COLO668 (cell line): ENCODE data around the gene SLC6A13.
"Not testable (repeated sequence)": the region's sequence is repeated elsewhere in the genome, so short reads cannot be mapped to it uniquely, and the experiment has no call there.

Experiments used
- DNase-seq: peaks from one replicate; lab custom pipeline; 2025; ENCODE audit not compliant: unreplicated experiment; lab: John Stamatoyannopoulos, UW

The SLC6A13 gene

DNA sequence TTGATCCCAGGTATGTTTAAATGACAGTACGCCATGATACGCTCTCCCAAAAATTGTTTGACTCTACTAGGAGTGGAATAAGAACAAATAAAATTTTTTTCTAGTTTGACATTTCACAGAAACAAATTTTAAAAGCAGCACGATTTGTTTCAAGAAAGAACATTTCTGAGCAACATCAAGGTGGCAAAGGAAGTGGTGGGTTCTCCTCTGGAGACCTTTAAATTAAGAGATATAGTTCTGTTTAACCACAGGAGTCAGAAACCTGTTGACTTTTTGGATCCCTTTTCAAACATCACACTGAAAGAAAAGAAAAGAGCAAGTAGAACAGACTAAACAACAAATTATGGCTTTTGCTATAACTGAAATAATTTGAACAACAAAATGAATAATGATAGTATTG is 2.5 kb upstream of the SLC6A13 start:
- no peak for DNase-seq

DNA sequence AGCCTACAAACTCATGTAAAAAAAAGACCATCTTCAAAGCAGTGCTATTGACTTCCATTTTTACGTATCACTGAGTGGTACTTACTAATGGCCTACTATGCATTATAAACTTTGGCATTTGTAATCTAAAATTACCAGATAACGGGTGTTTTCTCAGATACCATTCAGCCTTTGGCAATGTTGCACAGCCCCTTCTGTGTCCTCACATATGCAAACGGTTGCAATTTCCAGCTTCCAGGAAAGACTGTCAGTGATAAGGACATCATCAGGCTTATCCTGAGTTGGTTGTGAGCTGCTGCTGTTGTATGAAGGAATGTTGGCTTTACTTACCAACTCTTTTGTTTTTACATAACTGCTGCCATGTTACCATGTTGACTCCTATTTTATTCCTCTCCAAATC is 1.6 kb upstream of the SLC6A13 start:
- DNase-seq: no peak

- DNase-seq: no peak
These were observed 938 bp upstream of the SLC6A13 start for GRCh38 chr12:263574-263973.

DNA sequence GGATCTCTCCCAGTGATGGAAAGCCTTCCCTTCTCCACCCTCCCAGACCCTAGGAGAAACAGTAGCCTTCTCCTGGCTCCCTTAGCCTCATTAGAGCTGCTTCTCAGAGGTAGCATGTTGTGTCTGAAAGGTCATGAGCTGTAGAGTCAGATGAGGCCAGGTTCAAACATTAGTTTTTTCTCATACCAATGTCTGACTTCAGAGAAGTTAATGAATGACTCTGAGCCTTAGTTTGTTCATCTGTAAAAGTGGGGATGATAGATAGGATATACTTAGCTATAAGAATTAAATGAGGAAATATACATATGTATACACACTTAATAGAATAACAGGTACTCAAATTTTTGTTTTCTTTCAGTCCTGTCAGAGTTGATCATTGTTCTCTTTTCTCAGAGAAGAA is 523 bp downstream of the SLC6A13 start:
- DNase-seq: no peak

DNA sequence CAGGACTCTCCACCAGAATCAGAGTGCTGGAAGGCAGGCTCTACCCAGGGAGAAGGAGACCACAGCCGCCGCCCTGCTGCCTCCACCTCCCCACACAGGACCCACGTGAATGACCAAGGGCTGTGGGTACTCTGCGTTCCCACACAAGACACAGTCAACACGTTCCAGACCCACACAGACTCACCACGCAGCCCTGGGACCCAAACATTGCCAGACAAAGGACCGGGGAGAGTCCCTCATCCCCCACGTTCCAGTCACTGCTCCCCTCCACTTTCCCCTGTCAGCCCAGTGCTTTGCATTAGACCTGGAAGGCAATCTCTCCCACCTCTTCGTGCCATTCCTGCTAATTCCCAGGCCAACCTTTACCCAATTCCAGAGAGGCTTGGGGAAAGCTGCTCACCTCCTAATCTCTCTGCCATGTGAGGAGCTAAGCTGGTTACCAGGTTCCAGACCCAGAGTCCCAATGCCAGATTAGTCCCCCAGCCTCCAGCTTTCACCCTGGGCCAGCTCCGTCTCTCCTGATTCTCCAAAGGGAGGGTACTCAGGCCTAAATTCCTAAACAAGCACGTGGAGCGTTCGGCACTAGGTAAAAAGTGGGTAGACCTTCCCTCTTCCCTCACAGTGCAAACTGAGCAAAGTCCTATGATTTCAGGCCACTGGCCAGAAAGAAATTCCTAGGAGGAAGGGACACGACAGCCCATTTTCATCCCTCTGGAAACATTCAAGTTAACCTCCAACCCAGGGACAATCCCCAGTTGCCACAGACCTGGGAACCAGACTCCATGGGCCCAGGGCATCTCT is 4.9 kb downstream of the SLC6A13 start:
- DNase-seq: no peak

DNA sequence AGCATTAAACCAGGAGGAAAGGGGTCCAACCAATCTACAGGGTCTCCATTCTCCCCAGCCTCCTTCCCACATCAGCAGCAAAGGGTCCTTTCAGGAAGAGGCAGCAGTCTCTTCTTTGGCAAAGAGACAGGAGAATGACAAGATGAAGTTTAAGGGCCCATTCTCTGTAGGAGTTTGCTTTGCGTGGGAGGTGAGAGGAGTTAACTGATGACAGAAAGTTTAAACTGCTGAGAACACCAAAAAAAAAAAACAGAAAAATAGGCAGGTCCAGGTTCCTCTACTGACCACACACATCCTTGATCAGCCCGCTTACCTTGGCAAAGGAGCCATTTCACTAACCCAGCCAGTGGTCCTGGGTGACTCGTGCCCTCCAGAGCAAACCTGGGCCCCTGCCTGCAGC is 5.7 kb downstream of the SLC6A13 start:
- DNase-seq: no peak

GRCh38 chr12:256225-256624 is 6.4 kb downstream of the SLC6A13 start:
- DNase-seq: no peak

DNA sequence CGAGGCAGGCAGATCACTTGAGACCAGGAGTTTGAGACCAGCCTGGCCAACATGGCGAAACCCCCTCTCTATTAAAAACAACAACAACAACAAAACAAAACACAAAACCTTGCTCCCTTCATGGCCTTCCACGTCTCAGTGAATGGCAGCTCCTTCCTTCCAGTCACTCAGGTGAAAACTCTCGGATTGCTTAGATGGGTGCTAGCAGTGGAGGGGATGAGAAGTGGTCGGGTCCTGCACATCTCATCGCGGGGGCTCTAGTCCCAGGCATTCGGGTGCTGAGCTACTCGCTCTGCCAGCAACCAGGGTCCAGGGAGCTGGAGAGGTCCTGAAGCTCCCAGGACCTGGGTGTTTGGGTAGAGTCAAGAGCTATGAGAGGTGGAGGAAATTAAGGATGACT is 7.7 kb downstream of the SLC6A13 start:
- DNase-seq: no peak

- no peak for DNase-seq
These were observed 8.6 kb downstream of the SLC6A13 start for GRCh38 chr12:254039-254438.

DNA sequence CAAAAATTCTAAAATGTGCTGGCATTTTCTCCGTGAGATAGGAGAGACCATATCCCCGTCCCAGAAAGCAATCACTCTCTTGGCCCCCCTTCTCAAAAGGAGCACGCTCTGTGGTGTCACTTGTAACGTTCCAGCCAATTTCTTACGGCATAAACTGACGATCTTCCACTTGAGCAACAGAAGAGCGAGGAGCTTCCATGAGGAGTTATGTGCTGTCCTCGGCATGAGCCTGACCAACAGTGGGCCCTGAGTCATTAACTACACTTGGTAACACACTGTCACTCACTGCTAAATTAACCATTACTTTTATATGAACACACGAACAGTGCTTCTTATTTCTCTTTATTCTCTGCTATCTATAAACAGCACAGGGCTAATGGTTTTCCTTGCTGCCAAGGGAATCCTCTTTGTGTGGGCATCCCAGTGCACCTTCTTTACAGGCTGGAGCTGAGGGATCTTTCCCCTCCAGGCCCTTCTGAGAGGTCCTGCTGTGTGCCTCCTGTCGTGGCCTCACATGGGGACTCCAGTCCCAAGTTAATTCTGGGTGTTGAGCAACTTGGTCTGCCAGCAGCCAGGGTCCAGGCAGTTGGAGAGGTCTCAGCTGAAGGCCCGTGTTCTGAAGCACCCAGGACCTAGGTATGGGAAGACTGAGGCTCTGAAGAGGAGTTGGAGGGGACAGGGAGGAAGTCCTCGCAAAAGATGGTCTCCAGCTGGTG is 9.4 kb downstream of the SLC6A13 start:
- DNase-seq: no peak

DNA sequence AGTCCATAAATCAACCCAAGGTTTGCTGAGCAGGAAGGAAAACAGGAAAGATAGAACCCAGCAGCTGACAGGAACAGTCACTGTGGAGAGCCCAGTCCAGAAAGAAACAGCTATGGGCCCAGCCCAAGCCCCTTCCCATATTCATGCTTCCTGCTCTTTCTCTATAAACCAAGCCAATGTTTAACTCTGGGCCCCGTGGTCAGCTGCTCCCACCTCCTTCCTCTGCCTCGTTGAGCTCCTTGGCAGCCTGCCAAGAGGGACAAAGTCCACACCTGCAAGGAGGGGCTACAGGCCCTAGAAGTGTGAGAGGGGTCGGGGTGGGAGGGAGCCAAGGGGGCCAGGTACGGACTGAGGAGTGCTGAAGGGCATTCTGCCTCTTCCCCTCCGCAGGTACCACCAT is 10.0 kb downstream of the SLC6A13 start:
- DNase-seq: peak; percentile 13

- no peak for DNase-seq
These were observed 15.4 kb downstream of the SLC6A13 start for GRCh38 chr12:247271-247670.

DNA sequence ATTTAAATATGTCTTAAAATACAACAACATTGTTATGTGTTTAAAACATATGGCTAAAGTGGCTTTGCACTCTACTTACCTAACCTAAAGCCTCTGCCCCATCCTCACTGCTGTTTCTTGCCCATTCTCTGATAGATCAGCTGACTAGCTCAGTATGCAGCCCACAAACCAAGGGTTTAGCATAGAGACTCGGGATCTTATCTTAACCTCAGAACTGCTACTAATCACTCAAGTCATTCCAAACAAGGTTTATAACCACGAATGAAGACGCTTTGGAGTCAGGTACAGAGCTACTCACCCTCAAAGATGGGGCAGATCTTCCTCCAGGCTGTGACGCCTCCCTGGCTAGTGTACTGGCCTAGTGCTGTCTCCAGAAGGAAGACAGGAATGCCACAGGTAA is 19.3 kb downstream of the SLC6A13 start:
- DNase-seq: no peak

DNA sequence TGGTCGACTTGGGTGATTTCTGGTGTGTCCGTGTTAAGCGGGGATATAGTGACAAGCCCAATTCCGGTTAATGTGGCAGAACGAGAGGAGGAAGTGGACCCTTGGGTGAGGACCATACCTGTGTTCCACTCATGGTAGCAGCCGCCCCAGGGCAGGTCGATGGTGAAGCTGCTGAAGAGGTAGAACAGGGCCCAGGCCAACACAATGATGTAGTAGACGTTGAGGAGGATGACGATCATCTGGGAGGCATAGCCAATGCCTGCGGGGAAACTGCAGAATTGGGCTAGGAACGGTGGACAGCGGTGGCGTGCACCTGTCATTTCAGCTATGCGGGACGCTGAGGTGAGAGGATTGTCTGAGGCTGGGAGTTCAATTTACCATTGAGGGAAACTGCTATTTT is 20.1 kb downstream of the SLC6A13 start:
- DNase-seq: no peak

GRCh38 chr12:241266-241665 is 21.4 kb downstream of the SLC6A13 start:
- DNase-seq: no peak

GRCh38 chr12:240566-240965 is 22.1 kb downstream of the SLC6A13 start:
- no peak for DNase-seq

GRCh38 chr12:238736-239398 is 23.8 kb downstream of the SLC6A13 start:
- no peak for DNase-seq

- no peak for DNase-seq
These were observed 24.5 kb downstream of the SLC6A13 start for GRCh38 chr12:238116-238515.

GRCh38 chr12:237026-237815 is 25.4 kb downstream of the SLC6A13 start:
- DNase-seq: no peak

DNA sequence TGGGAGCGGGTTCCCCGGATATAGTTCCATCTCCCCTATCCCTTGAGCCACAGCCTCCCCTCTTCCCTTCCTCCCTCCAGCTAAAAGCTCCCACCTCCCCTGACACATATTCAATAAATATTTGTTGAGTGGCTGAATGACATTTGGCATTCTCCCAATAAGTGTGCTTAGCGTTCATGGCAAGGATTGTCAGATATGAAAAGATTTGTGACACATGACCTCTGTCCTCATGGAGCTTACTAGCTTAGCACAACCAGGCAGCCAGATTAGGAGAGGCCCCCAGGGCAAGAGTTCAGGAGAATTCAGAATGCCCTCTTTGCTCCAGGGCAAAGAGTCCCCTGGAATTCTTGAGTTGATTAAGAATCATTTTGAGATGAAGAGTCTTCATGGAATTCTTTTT is 26.2 kb downstream of the SLC6A13 start:
- no peak for DNase-seq

DNA sequence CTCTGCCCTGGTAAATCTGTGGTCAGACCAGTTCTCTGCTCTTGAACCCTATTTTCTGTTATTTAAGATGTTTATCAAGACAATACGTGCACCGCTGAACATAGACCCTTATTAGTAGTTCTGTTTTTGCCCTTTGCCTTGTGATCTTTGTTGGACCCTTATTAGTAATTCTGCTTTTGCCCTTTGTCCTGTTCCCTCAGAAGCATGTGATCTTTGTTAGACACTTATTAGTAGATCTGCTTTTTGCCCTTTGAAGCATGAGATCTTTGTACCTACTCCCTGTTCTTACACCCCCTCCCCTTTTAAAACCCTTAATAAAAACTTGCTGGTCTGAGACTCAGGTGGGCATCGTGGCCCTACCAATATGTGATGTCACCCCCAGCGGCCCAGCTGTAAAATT is 26.7 kb downstream of the SLC6A13 start:
- not testable (repeated sequence) for DNase-seq
